GM12874 (cell line): ENCODE results near the gene METRN.

Experiments used
- TF ChIP-seq, protein P1 (sequence below): IDR thresholded peaks from 2 replicates; pipeline ENCODE4 v1.5.1; 2011; ENCODE audit warnings: low read depth, mild to moderate bottlenecking, control low read depth, low read length, moderate library complexity; ENCODE audit not compliant: insufficient read depth

The METRN gene

DNA sequence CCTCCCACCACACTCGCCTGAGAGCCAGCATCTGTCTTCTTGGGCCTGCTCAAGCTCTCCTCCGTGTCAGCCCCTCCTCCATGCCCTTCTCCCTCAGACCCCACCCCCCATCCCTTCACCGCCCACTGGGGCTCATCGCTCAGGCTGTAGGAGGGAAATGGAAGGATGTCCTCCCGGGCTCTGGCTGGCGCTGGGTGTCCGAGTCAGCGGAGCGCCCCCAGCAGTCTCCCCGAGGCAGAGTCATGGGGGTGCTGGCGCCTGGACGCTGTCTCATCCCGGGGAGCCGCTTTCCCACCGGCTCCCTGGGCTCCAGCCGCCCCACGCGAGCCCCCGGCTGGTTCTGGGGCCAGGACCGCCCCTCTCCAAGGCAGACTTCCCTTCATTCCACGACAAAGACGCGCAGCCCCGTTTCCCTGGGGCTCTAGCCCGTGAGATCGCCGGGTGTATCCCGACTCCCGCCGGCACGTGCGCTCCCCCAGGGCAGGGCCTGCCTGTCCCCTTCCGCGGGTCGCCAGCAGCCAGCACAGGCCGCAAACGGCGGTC lies 5.6 kb downstream of the METRN start:
- TF ChIP-seq, protein P1, sequence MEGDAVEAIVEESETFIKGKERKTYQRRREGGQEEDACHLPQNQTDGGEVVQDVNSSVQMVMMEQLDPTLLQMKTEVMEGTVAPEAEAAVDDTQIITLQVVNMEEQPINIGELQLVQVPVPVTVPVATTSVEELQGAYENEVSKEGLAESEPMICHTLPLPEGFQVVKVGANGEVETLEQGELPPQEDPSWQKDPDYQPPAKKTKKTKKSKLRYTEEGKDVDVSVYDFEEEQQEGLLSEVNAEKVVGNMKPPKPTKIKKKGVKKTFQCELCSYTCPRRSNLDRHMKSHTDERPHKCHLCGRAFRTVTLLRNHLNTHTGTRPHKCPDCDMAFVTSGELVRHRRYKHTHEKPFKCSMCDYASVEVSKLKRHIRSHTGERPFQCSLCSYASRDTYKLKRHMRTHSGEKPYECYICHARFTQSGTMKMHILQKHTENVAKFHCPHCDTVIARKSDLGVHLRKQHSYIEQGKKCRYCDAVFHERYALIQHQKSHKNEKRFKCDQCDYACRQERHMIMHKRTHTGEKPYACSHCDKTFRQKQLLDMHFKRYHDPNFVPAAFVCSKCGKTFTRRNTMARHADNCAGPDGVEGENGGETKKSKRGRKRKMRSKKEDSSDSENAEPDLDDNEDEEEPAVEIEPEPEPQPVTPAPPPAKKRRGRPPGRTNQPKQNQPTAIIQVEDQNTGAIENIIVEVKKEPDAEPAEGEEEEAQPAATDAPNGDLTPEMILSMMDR, result peak; percentile 47

DNA sequence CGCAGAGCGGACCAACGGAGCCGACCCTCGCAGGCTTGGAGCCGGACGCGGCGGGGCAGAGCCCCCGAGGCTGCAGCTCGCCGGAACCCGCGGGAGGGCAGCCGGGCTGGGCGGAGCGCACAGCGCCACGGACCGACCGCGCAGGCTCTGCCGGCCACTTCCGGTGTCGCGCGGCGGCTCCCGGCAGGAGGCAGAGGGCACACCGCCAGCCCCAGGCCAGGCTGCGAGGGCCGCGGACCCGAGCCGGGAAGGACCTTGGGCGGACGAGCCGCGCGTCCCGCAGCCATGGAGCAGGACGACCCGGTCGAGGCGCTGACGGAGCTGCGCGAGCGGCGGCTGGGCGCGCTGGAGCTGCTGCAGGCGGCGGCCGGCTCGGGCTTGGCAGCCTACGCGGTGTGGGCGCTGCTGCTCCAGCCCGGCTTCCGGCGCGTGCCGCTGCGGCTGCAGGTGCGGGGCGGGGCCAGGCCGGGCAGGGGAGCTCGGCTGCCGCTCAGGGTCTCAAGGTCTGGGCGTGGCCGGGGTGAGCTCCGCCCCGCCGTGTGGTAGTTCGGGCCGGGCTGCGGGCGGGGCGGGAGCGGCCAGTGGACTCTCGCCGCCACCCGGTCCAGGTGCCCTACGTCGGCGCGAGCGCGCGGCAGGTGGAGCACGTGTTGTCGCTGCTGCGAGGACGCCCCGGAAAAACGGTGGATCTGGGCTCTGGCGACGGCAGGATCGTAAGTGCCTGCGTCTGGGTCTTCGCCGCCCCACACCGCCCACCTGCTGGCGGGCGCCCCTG lies 6.3 kb downstream of the METRN start, which contains the start of gene ANTKMT:
ANTKMT (plus strand) TSS at position 157 of the 775 bp plus-strand sequence; CDS start at position 286, 129 bp downstream.
- TF ChIP-seq, protein P1, result no peak

DNA sequence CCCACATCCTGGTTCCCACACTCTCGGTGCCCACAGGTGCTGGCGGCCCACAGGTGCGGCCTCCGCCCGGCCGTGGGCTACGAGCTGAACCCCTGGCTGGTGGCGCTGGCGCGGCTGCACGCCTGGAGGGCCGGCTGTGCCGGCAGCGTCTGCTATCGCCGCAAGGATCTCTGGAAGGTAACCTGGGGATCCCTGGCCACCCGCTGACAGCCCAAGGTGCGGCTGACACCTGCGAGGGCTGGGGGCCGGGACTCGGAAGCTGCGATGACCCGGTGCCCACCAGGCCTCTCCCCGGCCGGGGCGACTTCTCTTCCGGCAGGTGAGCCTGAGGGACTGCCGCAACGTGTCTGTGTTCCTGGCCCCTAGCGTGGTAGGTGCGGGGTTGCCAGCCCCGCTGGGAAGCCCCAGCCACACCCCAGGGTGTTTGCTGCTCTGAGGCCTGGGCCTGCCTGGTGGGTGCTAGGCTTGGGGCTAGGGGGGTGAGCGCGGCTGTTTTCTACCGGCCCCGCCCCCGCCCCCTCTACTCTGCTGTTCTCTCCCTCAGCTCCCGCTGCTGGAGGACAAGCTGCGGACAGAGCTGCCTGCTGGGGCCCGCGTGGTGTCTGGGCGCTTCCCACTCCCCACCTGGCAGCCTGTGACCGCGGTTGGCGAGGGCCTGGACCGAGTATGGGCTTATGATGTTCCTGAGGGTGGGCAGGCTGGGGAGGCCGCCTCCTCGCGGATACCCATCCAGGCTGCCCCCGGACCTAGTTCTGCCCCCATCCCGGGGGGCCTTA lies 7.0 kb downstream of the METRN start:
- TF ChIP-seq, protein P1, result no peak

DNA sequence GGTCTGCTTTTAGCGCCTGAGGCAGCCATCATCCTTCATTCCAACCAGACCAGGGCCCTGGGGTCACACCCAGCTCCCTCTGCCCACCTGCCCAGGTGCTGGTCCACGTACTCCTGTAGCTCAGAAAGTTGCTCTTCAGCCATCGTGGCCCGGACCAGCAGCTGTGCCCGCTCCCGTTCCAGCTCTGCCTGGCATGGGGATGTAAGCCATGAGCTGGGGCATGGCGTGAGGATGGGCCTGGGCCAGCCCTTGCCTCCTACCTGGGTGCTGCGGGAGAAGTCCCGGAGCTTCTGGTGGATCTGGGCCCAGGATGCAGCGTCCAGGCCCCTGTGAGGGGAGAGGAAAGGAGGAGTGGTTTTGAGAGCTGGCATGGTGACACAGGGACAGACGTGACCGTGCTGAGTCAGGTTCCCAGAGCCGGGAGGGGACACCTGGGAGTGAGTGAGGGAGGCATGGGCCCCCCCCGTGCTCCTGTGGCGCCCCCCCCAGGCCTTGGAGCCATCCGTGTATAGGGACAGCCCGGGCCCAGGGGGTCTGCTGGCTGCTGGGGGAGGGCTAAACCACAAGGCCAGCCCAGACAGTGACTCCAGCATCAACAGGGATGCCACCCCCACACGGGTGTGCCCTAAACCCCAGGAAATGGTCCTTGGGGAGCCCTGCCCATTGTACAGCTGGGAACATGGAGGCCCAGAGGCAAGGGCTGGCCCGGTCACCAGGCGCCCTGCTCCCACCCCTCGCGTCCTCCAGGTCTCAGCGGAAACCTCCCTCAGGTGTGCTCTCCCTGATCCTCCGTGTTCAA lies 8.1 kb downstream of the METRN start:
- TF ChIP-seq, protein P1, result no peak

DNA sequence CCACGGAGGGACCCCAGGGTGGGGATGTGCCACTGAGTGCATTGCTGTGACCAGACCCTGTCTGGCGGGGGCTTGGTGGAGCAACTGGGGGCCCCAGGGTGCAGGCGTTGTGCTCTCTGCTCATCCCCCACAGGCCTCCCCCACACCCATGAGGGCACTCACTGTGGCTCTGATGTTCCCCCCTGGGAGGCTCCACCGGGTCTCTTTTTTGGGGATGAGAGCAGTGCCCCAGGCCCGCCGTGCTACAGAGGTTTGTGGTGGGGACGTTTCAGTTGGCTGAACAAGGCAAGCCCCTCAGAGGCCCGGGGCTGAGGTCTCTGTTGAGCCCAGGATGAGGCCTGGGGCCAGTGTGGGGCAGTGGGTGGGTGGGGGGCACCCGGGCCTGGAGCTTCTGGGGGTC lies 8.8 kb downstream of the METRN start:
- TF ChIP-seq, protein P1, result no peak

DNA sequence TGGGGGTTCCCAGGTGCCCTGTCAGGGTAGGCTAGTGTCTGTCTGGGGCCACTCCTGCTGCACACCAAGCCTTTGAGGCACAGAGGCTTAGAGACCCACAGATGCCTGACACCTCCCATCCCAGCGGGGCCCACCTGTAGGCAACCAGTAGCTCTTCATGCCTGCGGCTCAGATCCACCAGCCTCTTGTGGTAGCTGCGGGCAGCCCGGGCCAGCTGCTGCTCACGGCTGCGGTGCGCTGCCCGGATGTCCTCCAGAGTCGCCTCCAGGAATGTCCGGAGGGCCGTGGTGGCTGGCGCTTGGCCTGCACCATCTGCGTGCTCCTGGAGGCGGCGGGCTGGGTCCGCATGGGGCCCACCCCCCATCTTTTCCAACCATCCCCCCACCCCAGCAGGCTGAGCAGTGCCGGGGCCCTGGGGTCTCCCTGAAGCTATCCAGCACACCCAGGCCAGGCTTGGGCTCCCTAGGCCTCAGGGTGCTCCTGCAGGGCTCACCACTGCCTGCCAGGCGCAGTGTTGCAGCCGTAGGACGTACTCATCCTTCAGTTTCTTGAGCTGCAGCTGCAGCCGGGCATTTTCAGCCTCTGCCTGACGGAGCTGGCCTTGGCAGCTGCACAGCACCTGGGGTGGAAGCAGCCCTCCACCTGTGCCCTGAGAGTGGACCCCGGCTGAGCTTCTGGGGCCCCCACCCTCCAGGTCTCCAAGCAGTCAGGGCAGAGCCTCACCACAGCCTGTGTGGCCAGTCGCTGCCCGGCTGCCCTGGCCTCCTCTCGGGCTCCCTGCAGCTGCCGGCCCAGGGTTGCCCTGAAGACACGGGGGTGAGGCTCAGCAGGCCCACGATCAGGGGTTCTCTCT lies 9.5 kb downstream of the METRN start:
- TF ChIP-seq, protein P1, result no peak
